ENCODE measurements around the gene IGHMBP2. TPM values are rescaled to one million over a fixed set of nuclear protein-coding genes. Genes with fewer than 3 reads are reported as not detected.

IGHMBP2 gene
- total RNA-seq, 4 donors from 2014 or later: 18.6 to 33.3 (median 30.5) TPM

DNA sequence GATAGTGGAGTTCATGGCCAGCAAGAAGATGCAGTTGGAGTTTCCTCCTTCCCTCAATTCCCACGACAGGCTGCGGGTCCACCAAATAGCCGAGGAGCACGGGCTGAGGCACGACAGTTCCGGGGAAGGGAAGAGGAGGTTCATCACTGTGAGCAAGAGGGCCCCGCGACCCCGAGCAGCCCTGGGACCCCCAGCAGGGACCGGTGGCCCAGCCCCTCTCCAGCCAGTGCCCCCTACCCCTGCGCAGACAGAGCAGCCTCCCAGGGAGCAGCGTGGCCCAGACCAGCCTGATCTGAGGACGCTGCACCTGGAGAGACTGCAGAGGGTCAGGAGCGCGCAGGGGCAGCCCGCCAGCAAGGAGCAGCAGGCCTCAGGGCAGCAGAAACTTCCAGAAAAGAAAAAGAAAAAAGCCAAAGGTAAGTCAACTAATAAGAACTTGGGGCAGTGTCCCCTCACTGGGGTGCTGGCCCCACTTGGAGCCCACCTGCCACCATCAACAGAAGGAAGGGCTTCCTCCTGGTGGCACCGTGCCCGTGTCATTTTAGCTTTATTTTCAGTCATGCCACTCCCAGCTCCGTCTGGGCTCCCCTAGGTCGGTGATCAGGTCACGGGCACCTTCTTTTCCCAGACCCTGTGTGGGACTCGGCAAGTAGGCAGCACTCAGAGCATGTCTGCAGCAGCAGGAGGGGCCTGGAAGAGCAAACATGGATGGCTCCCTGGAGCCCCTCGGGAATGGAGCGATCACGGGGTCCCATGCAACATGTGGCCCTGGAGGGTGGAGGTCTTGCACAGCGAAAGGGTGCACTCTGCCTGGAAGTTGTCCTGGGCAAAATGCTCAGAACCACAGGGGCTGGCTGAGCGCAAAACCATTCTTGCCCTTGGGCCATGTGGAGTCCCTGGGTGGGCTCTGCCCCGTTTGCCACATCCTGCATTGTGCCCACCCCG lies 33.3 kb downstream of the IGHMBP2 start:
- intact Hi-C loops (cut with DNase I; ENCODE audit: low total_unique reads): no loop called here
- H3K4me3 ChIP-seq (ENCODE audit: low read depth, poor library complexity, severe bottlenecking): no peak overlapping the region
- 91 to 93% methylated on average over 27 to 29 of the region's 29 CpGs for WGBS, 2 donors
- DNase-seq (ENCODE audit: low spot score in 2 of 2): no peak
- TF ChIP-seq, protein P1, sequence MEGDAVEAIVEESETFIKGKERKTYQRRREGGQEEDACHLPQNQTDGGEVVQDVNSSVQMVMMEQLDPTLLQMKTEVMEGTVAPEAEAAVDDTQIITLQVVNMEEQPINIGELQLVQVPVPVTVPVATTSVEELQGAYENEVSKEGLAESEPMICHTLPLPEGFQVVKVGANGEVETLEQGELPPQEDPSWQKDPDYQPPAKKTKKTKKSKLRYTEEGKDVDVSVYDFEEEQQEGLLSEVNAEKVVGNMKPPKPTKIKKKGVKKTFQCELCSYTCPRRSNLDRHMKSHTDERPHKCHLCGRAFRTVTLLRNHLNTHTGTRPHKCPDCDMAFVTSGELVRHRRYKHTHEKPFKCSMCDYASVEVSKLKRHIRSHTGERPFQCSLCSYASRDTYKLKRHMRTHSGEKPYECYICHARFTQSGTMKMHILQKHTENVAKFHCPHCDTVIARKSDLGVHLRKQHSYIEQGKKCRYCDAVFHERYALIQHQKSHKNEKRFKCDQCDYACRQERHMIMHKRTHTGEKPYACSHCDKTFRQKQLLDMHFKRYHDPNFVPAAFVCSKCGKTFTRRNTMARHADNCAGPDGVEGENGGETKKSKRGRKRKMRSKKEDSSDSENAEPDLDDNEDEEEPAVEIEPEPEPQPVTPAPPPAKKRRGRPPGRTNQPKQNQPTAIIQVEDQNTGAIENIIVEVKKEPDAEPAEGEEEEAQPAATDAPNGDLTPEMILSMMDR (IDR thresholded peaks at IDR 0.05): no peak
- no peak for TF ChIP-seq POLR2A (IDR thresholded peaks at IDR 0.05)

DNA sequence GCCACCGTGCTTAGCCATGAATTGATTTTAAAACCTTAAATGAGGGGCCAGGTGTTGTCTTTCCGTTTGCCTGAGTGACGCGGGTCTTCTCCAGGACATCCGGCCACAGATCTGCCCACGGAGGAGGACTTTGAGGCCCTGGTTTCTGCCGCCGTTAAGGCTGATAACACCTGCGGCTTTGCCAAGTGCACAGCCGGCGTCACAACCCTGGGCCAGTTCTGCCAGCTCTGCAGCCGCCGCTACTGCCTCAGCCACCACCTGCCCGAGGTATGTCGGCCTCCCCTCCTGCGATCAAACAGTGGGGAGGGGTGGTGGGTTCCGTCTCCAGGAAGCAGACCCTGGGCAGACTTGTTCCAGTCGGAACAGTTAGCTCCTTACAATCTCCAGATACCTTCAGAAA lies 34.4 kb downstream of the IGHMBP2 start:
- intact Hi-C loops (cut with DNase I; ENCODE audit: low total_unique reads): no loop called here
- no peak overlapping the region for H3K4me3 ChIP-seq (ENCODE audit: low read depth, poor library complexity, severe bottlenecking)
- TF ChIP-seq, protein P1 (IDR thresholded peaks at IDR 0.05): no peak
- TF ChIP-seq POLR2A (IDR thresholded peaks at IDR 0.05): no peak
- 94 to 95% methylated on average over 18 of the region's 18 CpGs for WGBS, 2 donors
- no peak for DNase-seq (ENCODE audit: low spot score in 2 of 2)

DNA sequence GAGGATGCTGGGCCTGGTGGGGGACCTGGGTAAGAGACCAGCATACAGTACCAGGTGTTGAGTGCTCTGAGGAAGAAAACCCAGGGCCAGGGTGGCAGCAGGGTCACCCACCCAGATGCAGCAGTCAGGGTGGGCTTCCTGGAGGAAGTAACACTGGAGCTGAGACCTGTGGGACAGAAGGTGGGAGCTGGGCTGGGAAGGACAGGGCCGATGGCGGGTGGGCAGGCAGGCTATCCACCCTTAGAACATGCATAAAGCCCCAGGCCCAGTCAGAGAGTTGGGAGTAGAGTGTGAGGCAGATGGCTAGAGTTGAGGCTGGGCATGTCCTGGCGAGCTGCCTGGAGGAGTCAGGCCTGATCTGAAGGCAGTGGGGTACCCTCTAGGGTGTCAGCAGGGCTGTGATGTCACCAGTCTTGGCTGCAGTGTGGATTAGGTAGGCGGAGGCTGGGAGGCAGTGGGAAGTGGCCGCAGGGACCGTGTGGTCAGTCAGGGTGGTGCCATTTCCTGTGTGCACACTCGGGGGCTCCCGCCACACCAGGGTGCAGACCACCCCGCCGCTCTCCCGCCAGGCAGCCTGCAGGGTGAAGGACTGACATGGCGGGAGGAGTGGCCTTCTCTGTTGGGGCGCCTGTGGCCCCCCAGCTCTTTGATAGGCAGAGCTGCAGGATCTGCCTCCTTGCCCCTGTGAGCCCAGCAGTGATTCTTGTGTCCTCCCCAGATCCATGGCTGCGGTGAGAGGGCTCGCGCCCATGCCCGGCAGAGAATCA lies 35.3 kb downstream of the IGHMBP2 start:
- DNase-seq (ENCODE audit: low spot score in 2 of 2): no peak
- intact Hi-C loops (cut with DNase I; ENCODE audit: low total_unique reads): no loop called here
- no peak for TF ChIP-seq POLR2A (IDR thresholded peaks at IDR 0.05)
- TF ChIP-seq, protein P1 (IDR thresholded peaks at IDR 0.05): no peak
- no peak overlapping the region for H3K4me3 ChIP-seq (ENCODE audit: low read depth, poor library complexity, severe bottlenecking)
- WGBS, 2 donors: 86 to 94% methylated on average over 16 of the region's 17 CpGs

DNA sequence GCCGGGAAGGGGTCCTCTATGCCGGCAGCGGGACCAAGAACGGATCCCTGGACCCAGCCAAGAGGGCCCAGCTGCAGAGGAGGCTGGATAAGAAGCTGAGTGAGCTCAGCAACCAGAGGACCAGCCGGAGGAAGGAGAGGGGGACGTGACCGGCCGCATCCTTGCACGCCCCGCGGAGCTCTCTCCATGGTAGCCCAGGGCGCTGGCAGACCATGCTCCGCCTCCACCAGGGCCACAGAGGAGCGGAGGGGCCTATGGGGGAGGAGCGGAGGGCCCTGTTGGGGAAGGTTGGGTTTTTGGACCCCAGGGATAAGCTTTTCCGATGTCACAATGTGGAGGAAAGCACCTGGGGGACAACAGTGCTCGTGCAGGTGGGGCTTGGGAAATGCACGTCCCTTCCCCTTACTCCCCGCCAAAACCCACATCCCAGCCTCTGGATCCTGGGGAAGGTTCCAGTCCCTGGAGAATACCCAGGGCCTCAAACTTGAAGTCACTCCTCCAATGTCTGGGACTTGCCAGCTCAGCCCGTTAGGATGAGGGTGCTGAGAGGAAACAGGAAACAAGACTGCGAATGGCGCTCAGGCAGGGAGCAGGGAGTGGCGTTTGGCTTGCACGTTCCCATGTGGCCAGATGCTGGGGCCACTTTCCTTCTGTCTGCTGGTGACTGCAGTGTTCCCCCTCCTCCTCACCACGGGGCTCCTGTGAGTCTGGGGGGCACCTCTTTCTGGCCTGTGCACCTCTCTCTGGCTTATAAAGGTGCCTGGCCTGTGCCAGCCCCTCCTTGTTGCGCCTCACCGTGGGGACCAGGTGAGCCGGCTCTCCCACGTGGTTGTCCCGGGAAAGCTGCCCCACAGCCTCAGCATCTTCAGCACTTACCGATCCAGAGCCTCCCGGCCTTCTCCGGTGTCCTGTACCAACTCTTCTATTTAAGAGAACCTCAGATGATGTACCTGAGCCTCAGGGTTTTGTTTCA lies 36.2 kb downstream of the IGHMBP2 start:
- TF ChIP-seq, protein P1 (IDR thresholded peaks at IDR 0.05): no peak
- TF ChIP-seq POLR2A (IDR thresholded peaks at IDR 0.05): no peak
- intact Hi-C loops (cut with DNase I; ENCODE audit: low total_unique reads): no loop called here
- H3K4me3 ChIP-seq (ENCODE audit: low read depth, poor library complexity, severe bottlenecking): no peak overlapping the region
- no peak for DNase-seq (ENCODE audit: low spot score in 2 of 2)
- WGBS, 2 donors: 83 to 86% methylated on average over 33 of the region's 33 CpGs

DNA sequence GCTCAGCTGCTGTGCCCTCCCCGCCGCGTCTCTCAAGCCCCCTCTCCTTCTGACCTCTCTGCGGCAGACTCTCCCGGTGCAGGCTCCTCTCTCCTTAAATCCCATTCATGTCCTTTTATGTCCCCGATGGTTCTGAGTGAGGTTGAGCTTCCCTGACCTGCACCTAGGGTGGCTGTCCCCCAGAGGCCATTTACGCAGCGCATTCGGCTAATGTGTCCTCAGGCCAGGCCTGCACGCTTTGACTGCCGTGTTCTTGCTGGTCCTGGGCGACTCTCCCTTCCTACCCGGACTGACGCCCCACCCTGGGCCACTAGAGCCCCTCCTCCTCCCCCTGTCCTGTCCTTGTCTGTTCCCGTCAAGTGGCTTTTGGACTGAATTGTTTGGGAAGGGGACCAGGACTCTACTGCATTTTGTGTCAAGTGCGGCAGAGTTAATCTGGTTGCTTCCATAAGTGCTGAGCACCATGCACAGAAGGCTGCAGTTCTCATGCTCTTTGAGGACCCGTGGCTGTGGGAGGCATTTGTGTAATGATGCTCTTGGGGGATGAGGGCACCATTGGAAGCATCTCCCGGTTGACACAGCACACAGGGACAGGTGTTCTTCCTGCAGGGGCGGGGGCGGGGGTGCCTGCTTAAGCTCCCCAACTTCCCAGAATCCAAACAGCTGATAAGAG lies 37.1 kb downstream of the IGHMBP2 start:
- 89 to 91% methylated on average over 20 of the region's 20 CpGs for WGBS, 2 donors
- TF ChIP-seq, protein P1 (IDR thresholded peaks at IDR 0.05): no peak
- TF ChIP-seq POLR2A (IDR thresholded peaks at IDR 0.05): no peak
- H3K4me3 ChIP-seq (ENCODE audit: low read depth, poor library complexity, severe bottlenecking): no peak overlapping the region
- DNase-seq (ENCODE audit: low spot score in 2 of 2): no peak
- intact Hi-C loops (cut with DNase I; ENCODE audit: low total_unique reads): no loop called here
